ENCODE data around the gene AFMID.

AFMID gene

GRCh38 chr17:78256707-78257591 lies 69.8 kb downstream of the AFMID start:
- no peak for FAIRE-seq

All from TTC549 (cell line).